Nephron (organoid): Measurements from ENCODE around the gene TMEM243.

Source experiments
- H3K27ac Mint-ChIP-seq, 3 experiments: 2 replicates each; pipeline ENCODE4 v1.8.0; 2020; ENCODE audit warnings: mixed read lengths in 3 of 3, mild to moderate bottlenecking in 2 of 3, moderate library complexity in 1 of 3
- H3K27me3 Mint-ChIP-seq: 2 replicates; pipeline ENCODE4 v1.8.0; 2021; ENCODE audit warnings: low read depth, mild to moderate bottlenecking, moderate library complexity, mixed read lengths
- H3K36me3 Mint-ChIP-seq: 2 replicates; pipeline ENCODE4 v1.8.0; 2020; ENCODE audit warnings: low read depth, mixed read lengths
- H3K4me1 Mint-ChIP-seq: 2 replicates; pipeline ENCODE4 v1.8.0; 2020; ENCODE audit warnings: mixed read lengths
- H3K4me3 Mint-ChIP-seq, 3 experiments: 2 replicates each; pipeline ENCODE4 v1.8.0; 2020; ENCODE audit warnings: mild to moderate bottlenecking in 3 of 3, mixed read lengths in 3 of 3, moderate library complexity in 2 of 3
- H3K9me3 Mint-ChIP-seq: 2 replicates; pipeline ENCODE4 v1.8.0; 2020; ENCODE audit warnings: mixed read lengths
- TF ChIP-seq, protein P1 (sequence below), 3 experiments: fragments of 200-600 bp; sonication (generic); IDR thresholded peaks; one replicate each; pipeline ENCODE4 v1.5.0; 2021; ENCODE audit warnings: antibody characterized with exemption in 3 of 3; ENCODE audit not compliant: unreplicated experiment in 3 of 3

TMEM243 gene

DNA sequence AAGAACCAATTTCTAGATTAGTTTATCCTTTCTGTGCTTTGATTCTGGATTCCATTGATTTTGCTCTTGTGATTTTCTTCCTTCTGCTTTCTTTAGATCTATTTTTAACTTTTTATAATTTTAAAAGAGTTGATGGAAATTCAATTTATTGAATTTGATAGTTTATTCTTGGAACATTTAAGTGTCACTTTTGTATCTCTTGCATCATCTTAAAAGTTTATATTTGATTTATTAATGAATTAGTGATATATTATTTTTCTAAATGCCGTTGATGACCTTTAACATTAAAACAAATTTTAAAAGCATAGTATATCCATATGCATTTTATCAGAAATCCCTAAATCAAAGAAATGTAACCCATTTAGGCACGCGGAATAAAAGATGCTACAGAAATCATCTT, 40.4 kb downstream of the TMEM243 start:
- peaks cover 71% of the 10 kb centered on the region for H3K36me3 Mint-ChIP-seq
- no peaks in the 10 kb centered on the region for H3K4me1 Mint-ChIP-seq
- no peaks in the 10 kb centered on the region for H3K9me3 Mint-ChIP-seq
- no peak overlapping the region for H3K4me3 Mint-ChIP-seq
- H3K27me3 Mint-ChIP-seq: no peaks in the 10 kb centered on the region
- TF ChIP-seq, protein P1, sequence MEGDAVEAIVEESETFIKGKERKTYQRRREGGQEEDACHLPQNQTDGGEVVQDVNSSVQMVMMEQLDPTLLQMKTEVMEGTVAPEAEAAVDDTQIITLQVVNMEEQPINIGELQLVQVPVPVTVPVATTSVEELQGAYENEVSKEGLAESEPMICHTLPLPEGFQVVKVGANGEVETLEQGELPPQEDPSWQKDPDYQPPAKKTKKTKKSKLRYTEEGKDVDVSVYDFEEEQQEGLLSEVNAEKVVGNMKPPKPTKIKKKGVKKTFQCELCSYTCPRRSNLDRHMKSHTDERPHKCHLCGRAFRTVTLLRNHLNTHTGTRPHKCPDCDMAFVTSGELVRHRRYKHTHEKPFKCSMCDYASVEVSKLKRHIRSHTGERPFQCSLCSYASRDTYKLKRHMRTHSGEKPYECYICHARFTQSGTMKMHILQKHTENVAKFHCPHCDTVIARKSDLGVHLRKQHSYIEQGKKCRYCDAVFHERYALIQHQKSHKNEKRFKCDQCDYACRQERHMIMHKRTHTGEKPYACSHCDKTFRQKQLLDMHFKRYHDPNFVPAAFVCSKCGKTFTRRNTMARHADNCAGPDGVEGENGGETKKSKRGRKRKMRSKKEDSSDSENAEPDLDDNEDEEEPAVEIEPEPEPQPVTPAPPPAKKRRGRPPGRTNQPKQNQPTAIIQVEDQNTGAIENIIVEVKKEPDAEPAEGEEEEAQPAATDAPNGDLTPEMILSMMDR (IDR thresholded peaks at IDR 0.05; ENCODE audit: unreplicated experiment in 3 of 3): no peak
- H3K27ac Mint-ChIP-seq: no peak overlapping the region

DNA sequence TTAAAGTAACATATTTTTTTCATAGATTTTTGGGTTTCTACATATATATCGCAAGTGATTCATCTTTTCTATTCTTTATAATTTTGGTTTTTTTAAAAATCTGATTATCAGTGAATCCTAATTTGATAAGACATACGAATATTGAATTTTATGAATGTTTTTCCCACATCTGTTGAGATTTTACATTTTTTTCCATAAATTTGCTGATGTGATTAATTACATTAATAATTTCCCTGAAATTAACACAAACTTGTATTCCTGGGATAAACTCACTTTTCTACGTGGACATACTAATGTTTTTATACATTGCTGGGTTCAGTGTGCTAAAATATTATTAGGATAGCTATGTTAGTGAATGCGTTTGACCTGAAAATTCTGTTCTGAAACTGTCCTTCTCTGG, 41.2 kb downstream of the TMEM243 start:
- H3K9me3 Mint-ChIP-seq: no peaks in the 10 kb centered on the region

DNA sequence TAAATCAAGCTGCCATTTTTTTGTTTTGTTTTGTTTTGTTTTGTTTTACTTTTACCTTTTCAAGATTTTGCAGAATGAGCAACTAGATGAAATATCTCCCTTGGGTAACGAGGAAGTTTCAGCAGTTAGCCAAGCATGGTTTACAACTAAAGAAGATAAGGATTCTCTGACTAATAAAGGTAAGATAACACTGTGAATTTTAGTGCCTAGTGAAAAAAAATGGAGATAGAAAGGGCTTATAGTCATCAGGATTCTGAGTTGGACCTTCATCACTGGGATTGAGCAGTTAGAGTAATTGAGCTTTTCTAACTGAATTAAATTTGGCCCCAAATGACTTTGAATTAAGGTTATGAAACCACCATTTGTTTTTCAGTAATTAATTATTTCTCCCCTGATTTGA, 46.1 kb downstream of the TMEM243 start:
- no peaks in the 10 kb centered on the region for H3K27me3 Mint-ChIP-seq
- H3K9me3 Mint-ChIP-seq: no peaks in the 10 kb centered on the region
- H3K27ac Mint-ChIP-seq: no peak overlapping the region
- no peak overlapping the region for H3K4me3 Mint-ChIP-seq
- H3K4me1 Mint-ChIP-seq: no peaks in the 10 kb centered on the region
- TF ChIP-seq, protein P1 (IDR thresholded peaks at IDR 0.05; ENCODE audit: unreplicated experiment in 3 of 3): no peak
- H3K36me3 Mint-ChIP-seq: peaks cover 74% of the 10 kb centered on the region

More for the DNA sequence above, 41.2 kb downstream of the TMEM243 start:
- Mint-ChIP-seq H3K4me3 (no peak overlapping the region), H3K27me3 (no peaks in the 10 kb centered on the region), H3K36me3 (peaks cover 71% of the 10 kb centered on the region), H3K27ac (no peak overlapping the region), H3K4me1 (no peaks in the 10 kb centered on the region)
- TF ChIP-seq, protein P1 (IDR thresholded peaks at IDR 0.05; ENCODE audit: unreplicated experiment in 3 of 3): no peak

DNA sequence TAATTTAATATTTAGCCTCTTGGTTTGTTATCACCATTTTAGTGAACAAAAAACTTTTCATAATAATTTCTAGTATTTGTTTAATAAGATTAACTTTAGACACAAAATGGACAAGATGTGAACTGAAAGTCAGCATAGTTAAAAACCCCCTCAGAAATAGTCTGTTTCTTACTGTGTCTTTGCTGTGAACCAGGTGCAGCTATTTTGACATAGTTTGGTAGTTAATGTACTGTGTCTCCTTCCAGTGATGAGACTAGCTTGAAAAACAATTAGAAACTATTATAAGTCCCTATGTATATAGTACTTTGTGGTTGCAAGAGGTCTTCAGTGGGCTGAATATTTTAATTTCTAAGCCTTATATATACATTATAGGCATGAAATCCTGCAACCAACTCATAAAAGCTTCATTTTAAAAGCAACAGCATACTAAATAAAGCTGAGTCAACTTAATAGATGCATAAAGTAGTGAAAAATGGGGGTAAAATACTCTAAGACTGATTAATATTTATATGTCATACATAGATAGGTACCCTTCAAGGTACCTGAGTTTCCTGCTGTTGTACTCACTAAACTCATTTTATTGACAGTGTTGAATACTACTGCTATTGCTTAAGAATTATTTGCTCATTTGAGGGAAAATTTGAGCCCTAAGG, 48.1 kb downstream of the TMEM243 start:
- peaks cover 77% of the 10 kb centered on the region for H3K36me3 Mint-ChIP-seq
- no peak overlapping the region for H3K4me3 Mint-ChIP-seq
- TF ChIP-seq, protein P1 (IDR thresholded peaks at IDR 0.05; ENCODE audit: unreplicated experiment in 3 of 3): no peak
- no peak overlapping the region for H3K27ac Mint-ChIP-seq
- H3K9me3 Mint-ChIP-seq: no peaks in the 10 kb centered on the region
- no peaks in the 10 kb centered on the region for H3K4me1 Mint-ChIP-seq
- no peaks in the 10 kb centered on the region for H3K27me3 Mint-ChIP-seq

DNA sequence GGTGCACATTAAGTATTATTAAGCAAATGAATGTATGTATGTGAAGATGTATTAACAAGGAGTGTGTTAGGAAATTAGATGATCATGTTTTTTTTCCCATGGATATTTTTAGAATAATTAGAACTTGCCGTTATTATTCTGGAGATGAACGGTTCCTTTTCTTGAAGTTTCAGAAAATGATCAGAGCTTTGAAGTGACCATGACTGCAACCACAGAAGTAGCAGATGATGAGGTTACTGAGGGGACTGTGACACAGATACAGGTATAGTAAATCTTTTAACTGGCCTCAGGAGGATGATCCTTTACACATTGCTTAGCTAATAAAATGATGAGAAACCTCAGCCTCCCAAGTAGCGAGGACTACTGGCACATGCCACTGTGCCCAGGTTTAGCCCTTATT, 48.7 kb downstream of the TMEM243 start:
- Mint-ChIP-seq H3K36me3 (peaks cover 77% of the 10 kb centered on the region), H3K9me3 (no peaks in the 10 kb centered on the region), H3K4me1 (no peaks in the 10 kb centered on the region), H3K27ac (no peak overlapping the region), H3K27me3 (no peaks in the 10 kb centered on the region), H3K4me3 (no peak overlapping the region)
- TF ChIP-seq, protein P1 (IDR thresholded peaks at IDR 0.05; ENCODE audit: unreplicated experiment in 3 of 3): no peak

DNA sequence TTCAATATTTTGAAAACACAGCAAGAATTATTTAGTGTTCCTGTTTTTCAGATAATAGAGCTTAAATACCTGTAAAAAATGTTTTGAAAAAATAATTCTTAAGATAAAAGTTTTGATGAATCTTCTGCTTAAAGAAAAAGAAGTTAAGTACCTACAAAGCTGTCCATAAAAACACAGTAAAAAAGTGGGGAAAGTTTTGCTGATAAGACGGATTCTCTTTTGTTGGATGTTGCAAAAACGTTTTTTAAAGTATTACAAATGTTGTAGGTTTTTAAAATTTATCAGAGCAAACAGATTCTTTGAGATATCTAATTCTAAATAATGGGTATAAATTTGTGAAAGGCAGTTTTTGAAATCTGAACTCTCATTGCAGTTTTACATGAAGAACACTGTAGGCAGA, 55.1 kb downstream of the TMEM243 start:
- TF ChIP-seq, protein P1 (IDR thresholded peaks at IDR 0.05; ENCODE audit: unreplicated experiment in 3 of 3): no peak
- Mint-ChIP-seq H3K4me1 (peaks cover 8% of the 10 kb centered on the region), H3K27me3 (no peaks in the 10 kb centered on the region), H3K4me3 (no peak overlapping the region), H3K36me3 (peaks cover 68% of the 10 kb centered on the region), H3K27ac (no peak overlapping the region), H3K9me3 (no peaks in the 10 kb centered on the region)
